Tibial nerve (tissue), 3 donors: ENCODE data around the gene RAD51D.

ENCODE experiments used
- POLR2A ChIP-seq, 2 donors: fragments of 450-650 bp; IDR thresholded peaks; one replicate each; pipeline ENCODE4 v1.6.1; 2017; ENCODE audit warnings: antibody characterized with exemption in 2 of 2, mild to moderate bottlenecking in 2 of 2, moderate library complexity in 2 of 2
- TF ChIP-seq, protein P1 (sequence below), 5 experiments: fragments of 200-600 bp in 3 of 5; fragments of 450-650 bp in 2 of 5; sonication (generic) in 3 of 5; IDR thresholded peaks; one replicate each; pipeline ENCODE4 v1.5.1; 2016 to 2019; ENCODE audit warnings: antibody characterized with exemption in 5 of 5, mild to moderate bottlenecking in 3 of 5, moderate library complexity in 2 of 5

DNA sequence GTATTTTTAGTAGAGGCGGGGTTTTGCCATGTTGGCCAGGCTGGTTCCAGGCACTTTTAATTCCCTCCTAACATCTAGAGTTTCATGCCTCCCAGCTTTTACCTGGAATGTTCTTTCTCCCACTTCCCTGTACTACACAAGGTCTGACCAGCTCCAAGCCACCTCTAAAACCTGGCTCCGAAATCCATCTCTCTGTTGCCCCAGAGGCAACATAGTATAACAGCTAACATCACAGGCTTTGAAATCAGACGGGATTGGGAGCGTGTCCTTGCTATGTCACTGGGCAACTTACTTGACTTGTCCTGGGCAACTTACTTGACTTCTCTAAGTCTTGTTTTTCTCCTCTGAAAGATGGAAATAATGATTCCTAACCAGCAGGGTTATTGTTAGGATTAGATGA lies 43.1 kb upstream of the RAD51D start:
- TF ChIP-seq, protein P1, sequence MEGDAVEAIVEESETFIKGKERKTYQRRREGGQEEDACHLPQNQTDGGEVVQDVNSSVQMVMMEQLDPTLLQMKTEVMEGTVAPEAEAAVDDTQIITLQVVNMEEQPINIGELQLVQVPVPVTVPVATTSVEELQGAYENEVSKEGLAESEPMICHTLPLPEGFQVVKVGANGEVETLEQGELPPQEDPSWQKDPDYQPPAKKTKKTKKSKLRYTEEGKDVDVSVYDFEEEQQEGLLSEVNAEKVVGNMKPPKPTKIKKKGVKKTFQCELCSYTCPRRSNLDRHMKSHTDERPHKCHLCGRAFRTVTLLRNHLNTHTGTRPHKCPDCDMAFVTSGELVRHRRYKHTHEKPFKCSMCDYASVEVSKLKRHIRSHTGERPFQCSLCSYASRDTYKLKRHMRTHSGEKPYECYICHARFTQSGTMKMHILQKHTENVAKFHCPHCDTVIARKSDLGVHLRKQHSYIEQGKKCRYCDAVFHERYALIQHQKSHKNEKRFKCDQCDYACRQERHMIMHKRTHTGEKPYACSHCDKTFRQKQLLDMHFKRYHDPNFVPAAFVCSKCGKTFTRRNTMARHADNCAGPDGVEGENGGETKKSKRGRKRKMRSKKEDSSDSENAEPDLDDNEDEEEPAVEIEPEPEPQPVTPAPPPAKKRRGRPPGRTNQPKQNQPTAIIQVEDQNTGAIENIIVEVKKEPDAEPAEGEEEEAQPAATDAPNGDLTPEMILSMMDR (IDR thresholded peaks at IDR 0.05): no peak
- TF ChIP-seq POLR2A (IDR thresholded peaks at IDR 0.05): no peak
